SK-MEL-5 (cell line): Measurements from ENCODE around the gene SH3D19. TPM values are rescaled to one million over a fixed set of nuclear protein-coding genes. Genes with fewer than 3 reads are reported as not detected.
A peak's percentile ranks its signal among the peaks of the same experiment; 100 is the strongest.
"Not testable (repeated sequence)": the region's sequence is repeated elsewhere in the genome, so short reads cannot be mapped to it uniquely, and the experiment has no call there.

Experiments used
- DNase-seq: peaks from one replicate; pipeline ENCODE4 v3.0.0-alpha.2; 2016; ENCODE audit warnings: low read depth, low spot score
- in situ Hi-C: cut with HindIII; loops from 2 replicates; pipeline ENCODE4 v1.10.0; 2016; ENCODE audit warnings: low sequenced_read_pairs, high pct_unique_total_duplicates, low pct_unique_long_range_greater_than_20kb
- total RNA-seq: library from RNA; depleted of rRNA; stranded (reverse); fragments of >200 nt; shearing (Covaris generic); gene quantifications from 2 replicates; pipeline ENCODE4 v1.2.3, GENCODE V29; 2014

Gene SH3D19
- total RNA-seq, 1 experiment from 2014 or later, result 16.0 TPM

DNA sequence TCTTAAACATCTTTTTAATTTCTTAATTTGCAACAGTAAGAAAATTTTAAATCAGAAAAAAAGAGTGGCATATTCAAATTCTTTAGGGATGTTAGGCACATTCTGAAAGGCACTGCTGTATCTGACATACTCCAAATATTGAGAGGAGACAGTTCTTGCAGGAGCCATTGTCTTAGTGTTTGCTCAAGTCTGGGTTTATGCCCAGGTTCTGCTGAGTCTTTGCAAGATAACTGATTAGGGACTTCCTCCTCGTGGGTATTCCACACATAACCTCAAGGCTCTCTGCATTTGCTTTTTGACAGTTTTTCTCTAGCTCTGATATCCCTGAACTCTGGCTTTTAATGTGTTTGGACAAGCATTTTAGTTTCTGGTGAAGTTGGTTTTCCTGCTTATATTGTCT, 173.4 kb downstream of the SH3D19 start:
- in situ Hi-C loops, result no loop called here
- no peak for DNase-seq

DNA sequence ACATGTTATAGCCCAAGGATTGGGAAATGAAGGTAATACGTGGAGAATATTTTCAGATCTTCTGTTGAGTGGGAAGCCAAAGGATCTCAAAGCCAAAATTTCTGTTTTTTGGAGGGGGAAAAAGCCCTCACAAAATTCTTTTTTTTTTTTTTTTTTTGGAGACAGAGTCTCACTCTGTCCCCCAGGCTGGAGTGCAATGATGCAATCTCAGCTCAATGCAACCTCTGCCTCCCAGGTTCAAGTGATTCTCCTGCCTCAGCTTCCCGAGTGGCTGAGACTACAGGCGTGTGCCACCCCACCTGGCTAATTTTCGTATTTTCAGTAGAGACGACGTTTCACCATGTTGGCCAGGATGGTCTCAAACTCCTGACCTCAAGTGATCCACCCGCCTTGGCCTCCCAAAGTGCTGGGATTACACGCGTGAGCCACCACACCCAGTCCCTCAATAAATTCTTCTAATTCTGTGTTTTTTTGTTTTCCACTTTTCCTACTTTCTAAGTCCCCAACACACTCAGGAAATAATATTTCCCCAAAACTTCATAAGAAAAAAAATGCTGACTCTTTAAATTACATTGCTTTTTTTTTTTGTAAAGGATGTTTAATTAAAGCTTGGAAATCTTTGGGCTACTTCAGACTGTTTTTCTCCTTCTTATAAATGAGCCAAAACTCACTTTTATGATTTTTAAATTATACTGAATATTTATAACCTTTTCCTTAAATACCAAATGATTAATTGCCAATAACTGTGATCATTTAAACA, 174.4 kb downstream of the SH3D19 start:
- in situ Hi-C loops, result no loop called here
- no peak for DNase-seq

DNA sequence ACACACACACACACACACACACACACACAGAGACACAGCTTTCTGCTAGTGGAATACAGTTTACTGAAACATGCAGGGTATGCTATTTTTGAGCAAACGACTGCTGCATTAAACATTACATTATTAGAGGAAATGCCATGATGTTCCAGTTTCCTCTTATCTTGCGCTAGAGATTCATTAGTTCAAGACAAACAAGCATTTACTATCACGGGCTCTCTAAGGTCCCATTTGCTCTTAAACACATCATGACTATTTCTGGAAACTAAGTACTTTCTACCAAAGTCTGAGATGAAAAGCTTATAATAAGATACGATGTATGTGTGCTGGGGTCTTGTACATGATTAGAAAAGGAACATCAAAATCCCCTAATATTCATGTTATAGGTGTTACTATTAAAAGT, 177.1 kb downstream of the SH3D19 start:
- in situ Hi-C loops, result no loop called here

DNA sequence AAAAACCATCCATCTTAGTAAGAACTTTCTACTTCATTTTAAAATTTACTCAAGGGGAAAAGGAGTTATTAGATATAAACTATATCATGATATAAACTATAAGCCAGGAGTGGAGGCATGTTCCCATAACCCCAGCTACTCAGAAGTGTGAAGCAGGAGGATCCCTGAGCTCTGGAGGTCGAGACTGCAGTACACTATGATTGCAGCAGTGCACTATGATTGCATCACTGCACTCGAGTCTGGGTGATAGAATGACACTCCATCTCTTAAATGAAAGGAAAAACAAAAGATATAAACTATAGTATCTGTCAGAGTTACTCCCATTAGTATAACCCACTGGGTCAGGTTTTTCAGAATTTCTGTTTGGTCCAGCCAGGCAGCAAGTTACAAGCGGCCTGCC, 178.4 kb downstream of the SH3D19 start:
- DNase-seq, result no peak
- in situ Hi-C loops, result no loop called here

More for the DNA sequence above, 177.1 kb downstream of the SH3D19 start:
- DNase-seq, result no peak

DNA sequence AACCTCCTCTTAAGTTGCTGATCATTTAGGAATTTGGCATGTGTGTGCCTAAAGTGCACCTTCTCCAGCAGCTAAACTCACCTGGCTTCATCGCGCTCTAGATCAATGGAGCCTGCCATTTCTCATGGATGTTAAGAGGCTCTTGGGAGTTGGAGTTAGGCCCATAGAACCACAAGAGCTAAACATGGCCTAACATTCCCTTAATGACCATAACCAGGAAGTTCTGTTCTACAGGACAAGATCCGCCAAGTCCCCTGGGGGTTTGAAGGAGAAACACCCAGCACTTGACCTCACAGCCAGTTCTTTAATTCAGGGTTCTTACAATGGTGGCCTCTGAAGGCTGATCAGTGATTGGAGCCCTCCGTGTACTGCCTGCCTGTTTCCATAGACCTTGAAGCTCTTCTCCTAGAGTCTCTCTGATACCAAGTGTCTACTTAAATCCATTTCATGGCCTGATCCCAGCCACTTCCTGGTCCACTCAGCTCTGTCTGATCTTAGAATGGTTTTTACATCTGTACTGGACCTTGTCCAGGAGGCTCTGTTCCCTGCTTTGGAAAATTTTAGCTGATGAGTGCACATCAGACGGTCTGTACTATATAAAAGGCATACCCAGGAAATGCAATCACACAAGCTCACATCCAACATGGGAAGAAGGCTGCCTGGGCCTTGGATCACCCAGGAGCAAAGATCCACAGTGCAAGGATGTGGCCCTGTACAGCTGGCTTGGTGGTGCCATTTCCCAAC, 180.9 kb downstream of the SH3D19 start:
- no peak for DNase-seq
- in situ Hi-C loops, result no loop called here

DNA sequence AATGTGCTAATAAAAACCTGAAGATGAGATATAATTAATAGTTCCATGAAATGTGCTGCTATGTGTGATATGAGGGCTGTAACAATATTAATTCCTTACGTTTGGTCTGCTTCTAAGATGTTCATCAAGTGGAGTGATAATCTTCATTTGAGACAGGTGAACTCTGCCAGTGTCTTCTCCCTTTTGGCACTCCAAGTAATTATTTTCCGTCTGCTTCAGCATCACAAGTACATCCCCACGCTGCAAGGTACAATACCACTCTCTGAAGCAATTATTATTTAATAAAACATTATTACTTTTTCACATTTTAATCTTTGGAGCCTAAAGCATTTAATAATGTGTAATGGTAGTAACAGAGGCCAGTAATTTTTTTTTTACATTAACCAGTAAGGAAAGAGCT, 181.6 kb downstream of the SH3D19 start:
- no peak for DNase-seq
- in situ Hi-C loops, result no loop called here

DNA sequence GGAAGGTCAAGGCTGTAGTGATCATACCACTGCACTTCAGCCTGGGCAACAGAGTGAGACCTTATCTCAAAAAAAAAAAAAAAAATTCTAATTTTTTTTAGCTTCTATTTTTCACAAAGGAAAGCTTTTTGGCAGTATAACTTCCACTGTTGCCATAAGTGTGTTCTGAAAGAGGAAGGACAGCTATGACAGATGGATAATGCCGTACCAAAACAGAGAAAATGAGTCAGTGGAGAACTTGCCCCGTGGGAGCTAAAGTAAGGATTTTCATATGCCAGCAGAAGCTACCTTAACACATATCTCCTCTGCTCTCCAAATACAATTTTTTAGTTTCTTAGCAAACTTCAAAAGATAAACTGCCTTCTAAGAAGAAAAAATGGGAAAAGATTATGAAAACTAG, 182.2 kb downstream of the SH3D19 start:
- in situ Hi-C loops, result no loop called here

DNA sequence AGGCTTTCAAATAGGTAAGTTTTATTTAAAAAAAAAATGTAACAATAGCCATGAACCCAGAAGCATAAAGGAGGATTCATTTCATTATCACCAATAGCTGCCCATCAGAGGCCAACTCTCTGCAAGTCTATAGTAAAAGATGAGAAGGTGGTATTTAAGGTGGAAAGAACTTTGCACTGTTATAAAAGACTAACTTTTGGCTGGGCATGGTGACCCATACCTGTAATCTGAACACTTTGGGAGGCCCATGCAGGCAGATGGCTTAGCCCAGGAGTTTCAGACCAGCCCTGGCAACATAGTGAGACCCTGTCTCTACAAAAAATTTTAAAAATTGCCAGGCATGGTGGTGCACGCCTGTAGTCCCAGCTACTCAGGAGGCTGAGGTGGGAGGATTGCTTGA, 182.6 kb downstream of the SH3D19 start:
- DNase-seq, result no peak
- in situ Hi-C loops, result no loop called here

More for the DNA sequence above, 182.2 kb downstream of the SH3D19 start:
- no peak for DNase-seq

DNA sequence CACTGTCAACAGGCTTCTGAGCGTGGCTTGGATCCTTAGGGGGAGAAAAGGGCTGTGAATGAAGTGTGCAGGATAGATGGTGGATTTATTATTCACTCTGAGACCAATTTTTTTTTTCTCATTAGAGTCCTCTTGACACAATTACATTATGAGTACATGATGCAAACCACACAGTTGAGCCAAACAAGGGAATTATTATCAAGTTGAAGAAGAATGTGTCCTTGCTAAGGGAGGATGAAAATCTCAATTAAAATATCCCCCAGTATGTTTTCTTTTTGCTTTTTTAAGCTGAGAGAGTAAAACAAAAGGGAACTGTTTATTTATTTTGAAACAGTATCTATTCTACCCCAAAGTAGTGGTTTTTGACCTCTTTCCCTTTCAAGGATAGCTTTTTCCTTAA, 185.6 kb downstream of the SH3D19 start:
- in situ Hi-C loops, result no loop called here
- no peak for DNase-seq

DNA sequence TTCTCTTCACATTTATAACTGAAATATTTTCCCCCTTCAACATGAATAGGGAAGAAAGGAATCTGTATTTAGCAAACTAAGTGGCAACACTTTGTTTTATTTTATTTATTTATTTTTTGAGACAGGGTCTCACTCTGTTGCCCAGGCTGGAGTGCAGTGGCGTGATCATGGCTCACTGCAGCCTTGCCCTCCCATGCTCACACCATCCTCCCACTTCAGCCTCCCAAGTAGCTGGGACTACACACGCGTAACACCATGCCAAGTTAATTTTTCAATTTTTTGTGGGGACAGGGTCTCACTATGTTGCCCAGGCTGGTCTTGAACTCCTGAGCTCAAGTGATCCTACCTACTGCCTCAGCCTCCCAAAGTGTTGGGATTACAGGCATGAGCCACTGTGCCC, 189.4 kb downstream of the SH3D19 start:
- in situ Hi-C loops, DNase-seq: not testable (repeated sequence)

DNA sequence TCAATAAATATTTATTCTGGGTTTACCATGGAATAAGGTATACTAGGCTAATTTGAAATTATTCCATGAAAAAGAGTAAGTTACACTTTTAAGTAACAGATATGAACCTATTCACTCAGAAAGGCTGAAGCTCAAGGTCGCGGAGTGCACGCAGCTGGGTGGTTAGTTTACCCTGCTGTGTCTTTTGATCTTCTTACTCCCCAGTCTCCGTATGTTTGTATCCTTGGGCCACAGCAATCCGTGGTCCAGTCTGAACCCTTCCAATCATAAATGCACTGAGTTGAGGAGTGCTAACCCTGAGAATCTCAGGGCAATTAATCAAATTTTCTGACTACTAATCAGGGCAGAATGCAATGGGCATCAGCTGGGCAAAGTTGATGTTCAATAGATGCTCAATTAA, 192.1 kb downstream of the SH3D19 start:
- DNase-seq, result no peak
- in situ Hi-C loops, result no loop called here

DNA sequence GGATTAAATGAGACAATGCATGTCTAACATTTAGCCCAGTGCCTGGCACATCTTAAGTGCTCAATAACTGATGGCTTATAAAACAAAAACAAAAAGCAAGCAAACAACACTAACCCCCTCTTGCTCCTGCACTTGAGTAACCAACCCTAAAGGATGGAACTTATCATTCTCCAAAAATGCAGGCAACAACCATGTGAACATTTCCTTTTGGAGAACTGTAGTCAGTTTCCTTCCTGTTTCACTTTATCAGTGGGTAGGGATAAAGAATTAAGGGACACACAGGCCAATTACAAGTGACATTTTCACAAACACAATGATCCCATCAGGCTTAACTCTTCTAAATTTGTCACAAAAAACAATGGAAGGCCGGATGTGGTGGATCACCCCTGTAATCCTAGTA, 195.6 kb downstream of the SH3D19 start:
- in situ Hi-C loops, result no loop called here
- DNase-seq, result no peak

DNA sequence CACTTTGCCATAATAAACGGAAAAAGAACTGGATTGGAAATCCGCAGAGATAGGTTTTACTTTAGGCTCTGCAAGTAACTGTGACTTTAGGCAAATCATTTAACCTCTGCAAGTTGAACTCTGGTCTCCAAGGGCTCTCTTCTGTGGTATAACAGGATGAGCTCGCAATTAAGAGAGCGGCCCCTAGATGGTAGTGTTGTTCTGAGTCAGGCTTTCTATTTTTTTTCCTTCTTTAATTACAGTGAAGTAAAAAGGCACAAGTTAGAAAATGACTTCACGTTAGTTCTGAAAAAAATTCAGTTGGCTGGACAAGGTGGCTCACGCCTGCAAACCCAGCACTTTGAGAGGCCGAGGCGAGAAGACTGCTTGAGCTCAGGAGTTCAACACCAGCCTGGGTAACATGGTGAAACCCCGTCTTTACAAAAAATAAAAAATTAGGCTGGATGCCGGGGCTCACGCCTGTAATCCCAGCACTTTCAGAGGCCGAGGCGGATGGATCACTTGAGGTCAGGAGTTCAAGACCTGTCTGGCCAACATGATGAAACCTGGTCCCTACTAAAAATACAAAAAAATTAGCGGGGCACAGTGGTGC, 207.9 kb downstream of the SH3D19 start:
- peak; percentile 72 for DNase-seq
- in situ Hi-C loops, result no loop called here

DNA sequence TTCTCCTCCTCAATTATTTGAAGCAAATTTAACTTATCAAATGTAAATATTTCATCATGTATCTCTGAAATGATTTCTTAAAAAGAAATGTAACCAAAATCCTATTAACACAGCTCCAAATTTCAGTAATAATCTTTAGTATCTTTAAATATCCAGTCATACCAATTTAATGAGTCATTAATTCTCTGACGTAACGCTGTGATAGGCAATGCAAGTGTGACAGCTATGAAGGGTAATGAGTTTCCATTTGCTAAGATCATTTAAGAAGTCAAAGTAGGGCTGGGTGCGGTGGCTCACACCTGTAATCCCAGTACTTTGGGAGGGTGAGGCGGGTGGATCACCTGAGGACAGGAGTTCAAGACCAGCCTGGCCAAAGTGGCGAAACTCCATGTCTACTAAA, 210.4 kb downstream of the SH3D19 start:
- in situ Hi-C loops, result no loop called here
- DNase-seq, result no peak

DNA sequence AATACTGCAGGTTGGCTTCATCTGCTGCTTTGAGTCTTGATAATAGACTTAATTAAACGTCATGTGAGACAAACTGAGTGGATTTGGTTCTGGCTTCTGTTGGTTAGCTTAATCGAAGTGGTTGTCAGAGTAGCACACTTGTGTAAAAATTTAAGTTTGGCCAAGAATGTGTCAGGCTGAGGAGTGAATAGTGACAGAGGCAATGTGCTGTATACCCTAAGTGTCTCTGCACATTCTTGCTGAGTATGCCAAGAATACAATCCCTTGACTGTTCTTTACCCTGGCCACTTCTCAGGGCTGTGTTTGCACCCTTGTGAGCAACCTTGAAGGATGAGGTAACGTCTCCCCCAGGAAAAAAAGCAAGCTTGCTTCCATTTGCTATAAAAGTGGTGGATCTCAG, 211.1 kb downstream of the SH3D19 start:
- DNase-seq, result peak; percentile 31
- in situ Hi-C loops, result no loop called here

DNA sequence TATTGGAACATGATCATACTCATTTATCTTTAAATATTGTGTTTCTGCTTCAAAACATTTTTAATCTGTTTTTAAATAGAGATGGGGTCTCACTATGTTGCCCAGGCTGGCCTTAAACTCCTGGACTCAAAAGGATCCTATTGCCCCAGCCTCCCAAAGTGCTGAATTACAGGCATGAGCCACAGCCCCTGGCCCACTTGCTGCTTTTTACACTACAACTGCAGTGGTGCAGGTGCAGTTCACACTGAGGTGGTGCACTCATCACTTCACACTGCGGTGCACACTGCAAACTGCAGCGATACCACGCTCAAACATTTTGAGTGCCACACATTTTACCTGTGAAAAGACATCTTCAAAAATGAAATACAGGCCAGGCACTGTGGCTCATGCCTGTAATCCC, 215.2 kb downstream of the SH3D19 start:
- no peak for DNase-seq
- in situ Hi-C loops, result no loop called here

DNA sequence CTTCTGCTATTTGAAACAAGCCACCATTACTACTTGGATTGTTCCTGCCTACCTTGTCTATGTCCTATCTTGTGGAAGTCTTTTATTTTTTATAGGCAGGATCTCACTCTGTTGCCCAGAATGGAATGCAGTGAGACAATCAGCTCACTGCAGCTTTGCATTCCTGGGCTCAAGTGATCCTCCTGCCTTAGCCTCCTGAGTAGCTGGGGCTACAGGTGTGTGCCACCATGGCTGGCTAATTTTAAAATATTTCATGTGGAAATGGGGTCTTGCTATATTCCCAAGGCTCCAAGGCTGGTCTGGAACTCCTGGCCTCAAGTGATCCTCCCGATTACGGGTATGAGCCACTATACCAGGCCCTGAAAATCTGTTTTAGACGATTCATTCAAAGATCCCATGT, 218.3 kb downstream of the SH3D19 start:
- DNase-seq, result no peak
- in situ Hi-C loops, result no loop called here

DNA sequence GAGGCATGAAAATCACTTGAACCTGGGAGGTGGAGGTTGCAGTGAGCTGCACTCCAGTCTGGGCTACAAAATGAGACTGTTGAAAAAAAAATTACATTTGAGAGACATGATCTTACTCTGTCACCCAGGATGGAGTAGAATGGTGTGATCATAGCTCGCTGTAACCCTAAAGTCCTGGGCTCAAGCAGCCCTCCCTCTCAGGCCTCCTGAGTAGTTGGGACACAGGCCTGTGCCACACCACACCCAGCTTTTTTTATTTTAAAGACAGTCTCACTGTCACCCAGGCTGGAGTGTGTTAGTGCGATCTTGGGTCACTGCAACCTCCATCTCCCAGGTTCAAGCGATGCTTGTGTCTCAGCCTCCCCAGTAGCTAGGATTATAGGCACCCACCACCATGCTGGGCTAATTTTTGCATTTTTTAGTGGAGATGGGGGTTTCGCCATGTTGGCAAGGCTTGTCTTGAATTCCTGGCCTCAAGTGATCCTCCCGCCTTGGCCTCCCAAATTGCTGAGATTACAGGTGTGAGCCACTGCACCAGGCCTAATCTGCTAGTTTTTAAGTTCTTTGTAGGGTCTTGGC, 219.9 kb downstream of the SH3D19 start:
- no peak for DNase-seq
- in situ Hi-C loops, result no loop called here
